Measurements from ENCODE around the gene PLPP1. TPM values are rescaled to one million over a fixed set of nuclear protein-coding genes. Genes with fewer than 3 reads are reported as not detected.

PLPP1 gene
- total RNA-seq, 2 donors from 2014 or later: 29.0 to 100 TPM

GRCh38 chr5:55432549-55432948, 102.2 kb downstream of the PLPP1 start:
- no peak overlapping the region for H3K4me3 Mint-ChIP-seq
- Histone ChIP-seq H3K27ac (ENCODE audit: low read depth, low read length) (no peak overlapping the region), H3K9ac (ENCODE audit: extremely low read depth, low read length, poor library complexity, severe bottlenecking) (no peak overlapping the region), H3K4me3 (ENCODE audit: low read length) (no peak overlapping the region), H3K4me1 (ENCODE audit: control insufficient read depth, insufficient read depth, low read length) (no peaks in the 10 kb centered on the region), H3K27me3 (ENCODE audit: control insufficient read depth, insufficient read depth, low read length, poor library complexity, severe bottlenecking) (no peaks in the 10 kb centered on the region), H3K36me3 (ENCODE audit: control insufficient read depth, insufficient read depth, low read length) (peaks cover 93% of the 10 kb centered on the region), H3K9me3 (ENCODE audit: control insufficient read depth, low read length) (peaks cover 84% of the 10 kb centered on the region)
- peaks cover 6% of the 10 kb centered on the region for H3K4me1 Mint-ChIP-seq
- H3K36me3 Mint-ChIP-seq (ENCODE audit: low read depth): peaks cover 90% of the 10 kb centered on the region
- WGBS, 2 experiments (ENCODE audit: insufficient coverage in 1 of 2, insufficient read length in 1 of 2): 90 to 96% methylated on average over 3 to 4 of the region's 4 CpGs
- no peak for TF ChIP-seq CTCF (conservative IDR thresholded peaks at IDR 0.05)
- peaks cover 38% of the 10 kb centered on the region for H3K9me3 Mint-ChIP-seq
- no peak overlapping the region for H3K27ac Mint-ChIP-seq
- DNase-seq: no peak
- H3K27me3 Mint-ChIP-seq (ENCODE audit: insufficient read depth): no peaks in the 10 kb centered on the region

GRCh38 chr5:55429613-55430253, 105.0 kb downstream of the PLPP1 start:
- H3K27ac Mint-ChIP-seq: no peak overlapping the region
- no peak overlapping the region for H3K27ac ChIP-seq (ENCODE audit: low read depth, low read length)
- no peak overlapping the region for H3K4me3 ChIP-seq (ENCODE audit: low read length)
- no peak for TF ChIP-seq CTCF (conservative IDR thresholded peaks at IDR 0.05)
- no peak overlapping the region for H3K4me3 Mint-ChIP-seq
- H3K36me3 ChIP-seq (ENCODE audit: control insufficient read depth, insufficient read depth, low read length): peaks cover 93% of the 10 kb centered on the region
- H3K27me3 ChIP-seq (ENCODE audit: control insufficient read depth, insufficient read depth, low read length, poor library complexity, severe bottlenecking): no peaks in the 10 kb centered on the region
- peaks cover 88% of the 10 kb centered on the region for H3K36me3 Mint-ChIP-seq (ENCODE audit: low read depth)
- no peaks in the 10 kb centered on the region for H3K4me1 ChIP-seq (ENCODE audit: control insufficient read depth, insufficient read depth, low read length)
- DNase-seq: no peak
- H3K9me3 Mint-ChIP-seq: peaks cover 20% of the 10 kb centered on the region
- no peak overlapping the region for H3K9ac ChIP-seq (ENCODE audit: extremely low read depth, low read length, poor library complexity, severe bottlenecking)
- H3K9me3 ChIP-seq (ENCODE audit: control insufficient read depth, low read length): peaks cover 61% of the 10 kb centered on the region
- H3K27me3 Mint-ChIP-seq (ENCODE audit: insufficient read depth): no peaks in the 10 kb centered on the region
- WGBS, 2 experiments (ENCODE audit: insufficient coverage in 1 of 2, insufficient read length in 1 of 2): 96 to 97% methylated on average over 5 to 9 of the region's 9 CpGs
- H3K4me1 Mint-ChIP-seq: peaks cover 6% of the 10 kb centered on the region

GRCh38 chr5:55429221-55429612, 105.5 kb downstream of the PLPP1 start:
- Histone ChIP-seq H3K4me3 (ENCODE audit: low read length) (no peak overlapping the region), H3K9me3 (ENCODE audit: control insufficient read depth, low read length) (peaks cover 61% of the 10 kb centered on the region), H3K36me3 (ENCODE audit: control insufficient read depth, insufficient read depth, low read length) (peaks cover 93% of the 10 kb centered on the region), H3K4me1 (ENCODE audit: control insufficient read depth, insufficient read depth, low read length) (no peaks in the 10 kb centered on the region), H3K27me3 (ENCODE audit: control insufficient read depth, insufficient read depth, low read length, poor library complexity, severe bottlenecking) (no peaks in the 10 kb centered on the region), H3K27ac (ENCODE audit: low read depth, low read length) (no peak overlapping the region), H3K9ac (ENCODE audit: extremely low read depth, low read length, poor library complexity, severe bottlenecking) (no peak overlapping the region)
- H3K27ac Mint-ChIP-seq: no peak overlapping the region
- DNase-seq: no peak
- H3K9me3 Mint-ChIP-seq: peaks cover 16% of the 10 kb centered on the region
- H3K27me3 Mint-ChIP-seq (ENCODE audit: insufficient read depth): no peaks in the 10 kb centered on the region
- TF ChIP-seq CTCF (conservative IDR thresholded peaks at IDR 0.05): no peak
- peaks cover 6% of the 10 kb centered on the region for H3K4me1 Mint-ChIP-seq
- 48% methylated on average over 2 of the region's 2 CpGs; no CpG with 5 or more reads in 1 of the 2 experiments for WGBS, 2 experiments (ENCODE audit: insufficient coverage in 1 of 2, insufficient read length in 1 of 2)
- no peak overlapping the region for H3K4me3 Mint-ChIP-seq
- peaks cover 88% of the 10 kb centered on the region for H3K36me3 Mint-ChIP-seq (ENCODE audit: low read depth)
